Measurements from ENCODE around the gene CFL1.

CFL1 gene

GRCh38 chr11:65817835-65818680, 39.9 kb downstream of the CFL1 start:
- peaks cover 13% of the 10 kb centered on the region; the same call in 1 of the 2 replicates for H3K79me2 ChIP-seq (ENCODE audit: insufficient read depth, low read length)
- TF ChIP-seq CTCF (conservative IDR thresholded peaks at IDR 0.05; ENCODE audit: low read length) = peak; percentile 88
- no peak for TF ChIP-seq EZH2phosphoT487 (IDR thresholded peaks at IDR 0.05; ENCODE audit: borderline replicate concordance)
- peak overlapping the region; percentile 77 for H3K4me3 ChIP-seq (ENCODE audit: low read length, poor library complexity, severe bottlenecking)
- no peaks in the 10 kb centered on the region for H3K27me3 ChIP-seq (ENCODE audit: insufficient read depth, low read length, poor library complexity, severe bottlenecking)
- H3K9me2 ChIP-seq (replicated peaks; ENCODE audit: low read depth, low read length) = no peaks in the 10 kb centered on the region
- peak overlapping the region; percentile 77 for H3K9ac ChIP-seq (ENCODE audit: low read depth, low read length, poor library complexity, severe bottlenecking)
- no peaks in the 10 kb centered on the region for H3K9me3 ChIP-seq (ENCODE audit: insufficient read depth, low read depth, low read length)
- H3K36me3 ChIP-seq (ENCODE audit: insufficient read depth, low read length) = no peaks in the 10 kb centered on the region
- peaks cover 13% of the 10 kb centered on the region for H3K4me1 ChIP-seq (ENCODE audit: insufficient read depth, low read length, poor library complexity, severe bottlenecking)
- peaks cover 2% of the 10 kb centered on the region; the same call in 1 of the 2 replicates for H3F3A ChIP-seq (ENCODE audit: low read depth)
- peak overlapping the region; percentile 87 for H3K4me2 ChIP-seq (ENCODE audit: low read depth, low read length, poor library complexity, severe bottlenecking)
- peak overlapping the region; percentile 87 for H2AFZ ChIP-seq (ENCODE audit: low read length)
- H4K20me1 ChIP-seq (ENCODE audit: insufficient read depth, low read length, poor library complexity, severe bottlenecking) = no peaks in the 10 kb centered on the region

- H3F3A ChIP-seq (ENCODE audit: low read depth) = peaks cover 4% of the 10 kb centered on the region; the same call in 1 of the 2 replicates
- H3K79me2 ChIP-seq (ENCODE audit: insufficient read depth, low read length) = peaks cover 13% of the 10 kb centered on the region; the same call in 1 of the 2 replicates
- H3K4me3 ChIP-seq (ENCODE audit: low read length, poor library complexity, severe bottlenecking) = peak overlapping the region; percentile 77
- no peaks in the 10 kb centered on the region for H3K9me3 ChIP-seq (ENCODE audit: insufficient read depth, low read depth, low read length)
- no peaks in the 10 kb centered on the region for H3K9me2 ChIP-seq (replicated peaks; ENCODE audit: low read depth, low read length)
- H3K4me1 ChIP-seq (ENCODE audit: insufficient read depth, low read length, poor library complexity, severe bottlenecking) = peaks cover 13% of the 10 kb centered on the region
- peak overlapping the region; percentile 87 for H2AFZ ChIP-seq (ENCODE audit: low read length)
- H3K4me2 ChIP-seq (ENCODE audit: low read depth, low read length, poor library complexity, severe bottlenecking) = peak overlapping the region; percentile 87
- peak overlapping the region; percentile 77 for H3K9ac ChIP-seq (ENCODE audit: low read depth, low read length, poor library complexity, severe bottlenecking)
- H3K27me3 ChIP-seq (ENCODE audit: insufficient read depth, low read length, poor library complexity, severe bottlenecking) = no peaks in the 10 kb centered on the region
- no peaks in the 10 kb centered on the region for H4K20me1 ChIP-seq (ENCODE audit: insufficient read depth, low read length, poor library complexity, severe bottlenecking)
- TF ChIP-seq CTCF (conservative IDR thresholded peaks at IDR 0.05; ENCODE audit: low read length) = no peak
- TF ChIP-seq EZH2phosphoT487 (IDR thresholded peaks at IDR 0.05; ENCODE audit: borderline replicate concordance) = no peak
- no peaks in the 10 kb centered on the region for H3K36me3 ChIP-seq (ENCODE audit: insufficient read depth, low read length)
Measured at GRCh38 chr11:65817312-65817834, 40.6 kb downstream of the CFL1 start.

GRCh38 chr11:65816696-65817095, 41.3 kb downstream of the CFL1 start:
- Histone ChIP-seq H3K4me3 (ENCODE audit: low read length, poor library complexity, severe bottlenecking) (peak overlapping the region; percentile 77), H3K27me3 (ENCODE audit: insufficient read depth, low read length, poor library complexity, severe bottlenecking) (no peaks in the 10 kb centered on the region), H3K4me2 (ENCODE audit: low read depth, low read length, poor library complexity, severe bottlenecking) (peak overlapping the region; percentile 87), H3K9me2 (replicated peaks; ENCODE audit: low read depth, low read length) (no peaks in the 10 kb centered on the region), H3K9me3 (ENCODE audit: insufficient read depth, low read depth, low read length) (no peaks in the 10 kb centered on the region), H4K20me1 (ENCODE audit: insufficient read depth, low read length, poor library complexity, severe bottlenecking) (no peaks in the 10 kb centered on the region), H2AFZ (ENCODE audit: low read length) (no peak overlapping the region), H3K36me3 (ENCODE audit: insufficient read depth, low read length) (no peaks in the 10 kb centered on the region), H3K79me2 (ENCODE audit: insufficient read depth, low read length) (peaks cover 13% of the 10 kb centered on the region; the same call in 1 of the 2 replicates), H3K4me1 (ENCODE audit: insufficient read depth, low read length, poor library complexity, severe bottlenecking) (peaks cover 13% of the 10 kb centered on the region), H3K9ac (ENCODE audit: low read depth, low read length, poor library complexity, severe bottlenecking) (no peak overlapping the region), H3F3A (ENCODE audit: low read depth) (peaks cover 4% of the 10 kb centered on the region; the same call in 1 of the 2 replicates)
- TF ChIP-seq CTCF (conservative IDR thresholded peaks at IDR 0.05; ENCODE audit: low read length) (no peak), EZH2phosphoT487 (IDR thresholded peaks at IDR 0.05; ENCODE audit: borderline replicate concordance) (no peak)
